Motor neuron (in vitro differentiated cells): ENCODE data around the gene GRIN3A. TPM values are rescaled to one million over a fixed set of nuclear protein-coding genes. Genes with fewer than 3 reads are reported as not detected.
A peak's percentile ranks its signal among the peaks of the same experiment; 100 is the strongest.

ENCODE experiments used
- ATAC-seq, 8 experiments: fragments of 200-7000 bp; cut with Tn5 transposase; replicated peaks in 6 of 8; 2 replicates each; pipeline ENCODE4 v1.8.0; 2021; ENCODE audit warnings: mild to moderate bottlenecking in 8 of 8, moderate library complexity in 8 of 8
- H3K27ac ChIP-seq, 2 donors: fragments of 250-450 bp; sonication (Bioruptor Pico); 2 replicates each; pipeline ENCODE4 v1.9.0; 2021; ENCODE audit warnings: antibody characterized with exemption in 2 of 2, mild to moderate bottlenecking in 2 of 2, moderate library complexity in 1 of 2
- H3K4me1 ChIP-seq, 2 donors: fragments of 250-450 bp; sonication (Bioruptor Pico); replicated peaks in 1 of 2; 2 replicates each; pipeline ENCODE4 v1.6.1; 2021; ENCODE audit warnings: antibody characterized with exemption in 2 of 2, mild to moderate bottlenecking in 2 of 2, moderate library complexity in 1 of 2
- H3K4me3 ChIP-seq, 5 donors: fragments of 250-450 bp; sonication (Bioruptor Pico); 2 replicates each; pipeline ENCODE4 v1.9.0; 2021; ENCODE audit warnings: antibody characterized with exemption in 5 of 5, mild to moderate bottlenecking in 5 of 5, moderate library complexity in 4 of 5
- WGBS, 10 experiments: fragments of 450-650 bp; shearing (Covaris generic); methylation state at CpG; one replicate each; pipeline ENCODE4 v1.0.0; 2022; 5-methylcytosine and 5-hydroxymethylcytosine counted together
- in situ Hi-C, 9 experiments: fragments of 400-800 bp; cut with MboI; loops; one replicate each; pipeline ENCODE4 v1.15.0; 2021; ENCODE audit warnings: low sequenced_read_pairs in 9 of 9, low pct_unique_long_range_greater_than_20kb in 2 of 9; ENCODE audit not compliant: unreplicated experiment in 9 of 9
- total RNA-seq, 8 experiments: library from RNA; unstranded; fragments of 300-600 nt; gene quantifications; 2 replicates each; pipeline versions ENCODE4 v1.2.3 to v1.2.4, GENCODE V29; 2022

Gene GRIN3A
- total RNA-seq, 8 experiments from 2014 or later: 0.36 to 7.3 (median 1.00) TPM

DNA sequence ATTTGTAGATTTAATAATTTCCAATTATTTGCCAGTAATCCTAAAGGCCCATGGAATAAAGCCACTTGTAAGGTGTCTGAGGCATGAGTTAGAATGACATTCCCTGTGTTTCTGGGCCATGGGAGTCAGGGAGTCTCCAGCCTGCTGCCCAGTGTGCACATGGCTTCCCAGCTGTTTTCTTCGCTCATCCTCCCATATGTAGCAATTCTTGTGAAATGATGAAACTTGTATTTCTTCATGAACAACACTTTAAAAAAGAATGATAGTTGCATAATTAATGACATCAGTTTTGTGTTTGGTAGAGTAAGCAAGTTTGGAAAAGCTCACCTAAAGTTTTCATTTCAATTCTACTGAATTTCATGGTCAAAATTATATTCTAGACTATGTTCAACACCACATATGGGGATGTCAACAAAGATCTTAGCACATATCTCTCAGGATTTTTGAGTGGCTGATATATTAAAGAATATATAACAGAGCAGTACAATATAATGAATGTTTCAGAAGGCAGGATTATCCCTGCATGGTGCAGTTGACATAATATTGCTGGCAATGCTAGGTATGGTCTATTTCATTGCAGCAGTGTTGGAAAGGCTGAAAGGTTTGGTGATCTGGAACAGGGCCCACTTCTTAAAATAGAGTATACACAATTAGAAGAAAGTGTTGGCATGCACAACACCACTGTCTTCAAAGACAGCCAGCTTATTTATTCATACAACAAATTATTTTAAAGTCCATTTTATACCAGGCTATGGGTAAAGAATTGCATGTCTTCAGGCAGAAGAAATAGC is 44.7 kb downstream of the GRIN3A start:
- in situ Hi-C loops: no loop called here
- Histone ChIP-seq H3K4me3 (no peak overlapping the region), H3K27ac (no peak overlapping the region), H3K4me1 (no peaks in the 10 kb centered on the region)
- ATAC-seq: no peak
- WGBS, 10 experiments: 0 to 100% (median 63%) methylated on average over 1 of the region's 1 CpG; no CpG with 5 or more reads in 3 of the 10 experiments

DNA sequence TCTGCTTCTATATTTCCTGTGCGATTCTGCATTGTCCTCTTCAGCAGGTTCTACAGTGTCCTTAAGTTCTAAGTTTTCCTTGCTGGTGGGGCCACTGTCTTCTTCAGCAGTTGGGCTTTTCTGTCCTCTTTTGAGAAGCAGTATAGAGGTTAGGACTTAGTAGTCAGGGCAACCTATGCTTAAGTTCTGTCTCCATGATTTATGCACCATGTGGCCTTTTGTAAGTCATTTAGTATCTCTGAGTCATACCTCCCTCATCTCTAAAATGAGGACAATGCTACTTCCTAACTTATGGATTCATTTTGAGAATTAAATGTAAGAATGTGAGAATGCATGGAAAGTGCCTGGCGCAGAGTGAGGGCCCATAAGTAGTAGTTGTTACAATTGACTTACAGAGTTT is 46.8 kb downstream of the GRIN3A start:
- in situ Hi-C loops: no loop called here
- peak in 4 of 8 experiments; percentile 22 to 94 (median 62) for ATAC-seq
- 67 to 100% (median 100%) methylated on average over 1 to 2 of the region's 2 CpGs; no CpG with 5 or more reads in 1 of the 10 experiments for WGBS, 10 experiments
- Histone ChIP-seq H3K27ac (no peak overlapping the region), H3K4me3 (no peak overlapping the region), H3K4me1 (no peaks in the 10 kb centered on the region)

DNA sequence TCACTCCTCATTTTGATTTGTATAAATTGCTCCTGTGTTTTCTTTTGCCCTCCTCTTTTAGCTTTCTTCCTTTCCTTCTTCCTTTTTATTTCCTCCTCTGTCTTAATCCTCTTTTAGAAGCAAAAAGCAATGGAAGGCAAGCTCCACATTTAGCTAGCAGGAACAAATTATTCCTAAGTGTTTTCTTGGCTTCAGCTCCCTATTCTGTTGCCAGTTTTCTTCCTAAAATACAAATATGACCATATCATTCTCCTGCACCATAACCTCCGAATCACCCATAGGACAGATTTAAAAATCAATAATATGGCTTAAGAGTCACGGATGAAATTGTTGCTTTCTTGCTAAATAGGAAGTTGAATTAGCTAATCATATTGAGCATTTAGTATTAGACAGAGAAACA is 49.4 kb downstream of the GRIN3A start:
- 0 to 83% (median 45%) methylated on average over 1 to 2 of the region's 2 CpGs; no CpG with 5 or more reads in 1 of the 10 experiments for WGBS, 10 experiments
- Histone ChIP-seq H3K4me1 (no peaks in the 10 kb centered on the region), H3K4me3 (no peak overlapping the region), H3K27ac (no peak overlapping the region)
- in situ Hi-C loops: no loop called here
- ATAC-seq: no peak

DNA sequence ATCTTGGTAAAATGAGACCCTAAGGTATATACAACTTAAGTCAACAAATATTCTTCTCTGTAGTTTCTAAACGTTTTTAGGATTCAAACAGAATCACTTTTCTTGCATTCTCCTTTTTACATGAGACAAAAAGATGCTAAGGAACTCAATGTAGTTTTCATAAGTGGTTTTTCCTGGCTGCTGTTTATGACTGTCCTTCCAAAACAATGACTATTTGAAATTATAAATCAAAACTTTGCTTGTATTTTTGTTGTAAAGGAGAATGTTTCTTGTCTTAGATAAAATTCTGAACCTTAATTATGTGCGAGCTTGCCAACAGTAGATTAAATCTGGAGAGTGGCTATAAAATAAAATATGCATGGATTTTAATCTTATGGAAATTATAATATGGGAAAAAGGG is 53.8 kb downstream of the GRIN3A start:
- Histone ChIP-seq H3K27ac (no peak overlapping the region), H3K4me1 (peaks cover 0 to 13% of the 10 kb centered on the region in 2 donors), H3K4me3 (no peak overlapping the region)
- WGBS, 10 experiments: 13 to 90% (median 52%) methylated on average over 1 to 2 of the region's 2 CpGs
- in situ Hi-C loops: no loop called here
- no peak for ATAC-seq

DNA sequence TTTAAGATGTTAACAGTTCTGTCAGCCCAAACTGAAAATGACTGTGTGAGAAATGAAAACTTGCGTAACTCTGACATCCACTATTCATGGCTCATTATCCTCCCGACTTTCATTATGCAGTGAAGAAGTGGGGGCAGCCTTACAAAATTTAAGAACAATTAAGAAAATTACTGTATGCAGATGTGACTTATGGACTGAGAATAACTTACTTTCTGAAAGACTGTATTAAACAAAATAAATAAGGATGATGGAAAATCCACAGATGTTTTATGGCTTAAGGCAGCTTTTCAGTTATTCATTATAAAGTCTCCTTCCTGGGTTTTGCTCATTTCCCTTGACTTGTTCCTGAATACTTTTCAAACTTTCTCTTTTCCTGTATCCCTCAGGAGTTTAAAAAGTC is 55.2 kb downstream of the GRIN3A start:
- Histone ChIP-seq H3K27ac (no peak overlapping the region), H3K4me1 (peaks cover 0 to 16% of the 10 kb centered on the region in 2 donors), H3K4me3 (no peak overlapping the region)
- in situ Hi-C loops: no loop called here
- 20 to 100% (median 88%) methylated on average over 1 to 2 of the region's 2 CpGs; no CpG with 5 or more reads in 1 of the 10 experiments for WGBS, 10 experiments
- peak in 1 of 8 experiments; percentile 27 for ATAC-seq

DNA sequence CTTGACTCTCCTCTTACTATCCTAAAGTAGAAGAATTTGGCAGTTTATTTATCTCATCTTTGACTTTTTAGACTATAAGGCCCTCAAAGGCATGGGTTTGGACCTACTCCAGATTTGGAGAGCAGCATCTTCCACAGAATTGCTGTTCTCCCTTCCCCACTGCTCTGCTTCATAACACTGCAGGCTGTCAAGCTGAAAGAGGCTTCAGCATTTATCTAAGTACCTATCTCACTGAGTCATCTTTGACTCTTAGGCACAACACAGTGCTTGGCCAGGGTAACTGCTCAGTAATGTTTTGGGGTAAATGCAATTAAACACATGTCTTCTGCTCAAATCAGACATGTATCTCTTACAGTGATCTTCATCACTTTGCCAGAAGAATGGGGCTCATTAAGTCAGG is 60.6 kb downstream of the GRIN3A start:
- Histone ChIP-seq H3K4me1 (peaks cover 0 to 23% of the 10 kb centered on the region in 2 donors), H3K4me3 (no peak overlapping the region), H3K27ac (no peak overlapping the region)
- in situ Hi-C loops: no loop called here
- ATAC-seq: peak in 2 of 8 experiments; percentile 37 to 41

DNA sequence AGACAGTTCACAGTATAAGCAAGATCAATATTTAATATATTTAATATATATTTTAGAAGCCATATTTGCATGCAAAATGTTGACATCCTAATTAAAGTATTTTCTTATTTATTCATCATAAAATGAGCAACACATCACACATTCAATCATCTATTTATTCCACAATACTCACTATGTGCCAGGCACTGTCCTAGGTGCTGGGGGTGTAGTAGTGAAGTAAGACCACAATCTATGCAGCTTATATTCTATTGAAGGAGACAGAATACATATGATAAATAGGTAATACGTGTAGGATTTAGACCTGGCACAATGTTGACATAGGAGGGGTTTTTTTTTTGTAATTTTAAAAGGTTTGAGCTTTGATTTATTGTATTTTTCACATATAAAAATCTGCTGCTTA is 63.1 kb downstream of the GRIN3A start:
- H3K4me3 ChIP-seq: no peak overlapping the region
- H3K4me1 ChIP-seq: peaks cover 0 to 32% of the 10 kb centered on the region in 2 donors
- 0 to 100% (median 35%) methylated on average over 1 of the region's 1 CpG; no CpG with 5 or more reads in 4 of the 10 experiments for WGBS, 10 experiments
- in situ Hi-C loops: no loop called here
- no peak for ATAC-seq
- H3K27ac ChIP-seq: no peak overlapping the region

DNA sequence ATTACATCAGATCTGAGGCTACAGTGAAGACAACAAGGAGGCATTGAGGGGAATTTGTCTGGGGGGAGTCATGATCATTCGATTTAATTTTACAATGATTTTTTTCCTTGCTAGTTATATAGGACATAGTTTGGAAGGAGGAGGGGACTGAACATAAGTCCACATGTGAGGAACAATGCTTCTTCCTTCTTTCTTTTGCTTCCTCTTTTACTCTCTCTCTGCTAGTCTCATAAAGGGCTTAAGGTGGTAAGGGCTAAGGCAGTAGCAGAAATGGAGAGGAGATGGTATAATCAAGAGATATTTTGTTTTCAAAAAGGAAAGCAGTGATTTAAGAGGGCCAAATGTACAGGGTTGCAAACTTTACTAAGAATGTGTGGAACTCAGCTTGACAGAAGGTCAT is 64.3 kb downstream of the GRIN3A start:
- WGBS, 10 experiments: 0 to 100% (median 33%) methylated on average over 1 of the region's 1 CpG; no CpG with 5 or more reads in 2 of the 10 experiments
- no peak overlapping the region for H3K4me3 ChIP-seq
- no peak for ATAC-seq
- peaks cover 0 to 30% of the 10 kb centered on the region in 2 donors for H3K4me1 ChIP-seq
- H3K27ac ChIP-seq: no peak overlapping the region
- in situ Hi-C loops: no loop called here

DNA sequence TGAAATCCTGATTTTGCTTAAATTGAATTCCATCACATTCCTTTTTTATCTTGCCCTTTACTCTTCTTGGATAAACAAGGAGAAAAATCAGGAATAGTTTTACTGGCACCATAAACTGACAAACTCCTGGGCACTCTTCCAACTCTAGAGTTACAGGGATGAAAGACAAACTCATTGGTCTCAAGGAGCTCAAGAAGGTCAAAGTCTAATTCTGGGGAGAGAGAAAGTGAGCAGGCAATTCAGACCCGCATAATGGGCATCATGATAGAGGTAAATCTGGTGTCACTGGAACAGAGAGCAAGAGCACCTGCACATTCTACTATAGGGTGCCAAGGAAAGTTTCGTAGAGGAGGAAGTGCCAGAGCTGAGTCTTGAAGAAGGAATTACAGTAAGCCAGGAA is 64.8 kb downstream of the GRIN3A start:
- in situ Hi-C loops: no loop called here
- Histone ChIP-seq H3K4me1 (peaks cover 2 to 31% of the 10 kb centered on the region in 2 donors), H3K4me3 (no peak overlapping the region), H3K27ac (no peak overlapping the region)
- no peak for ATAC-seq
- WGBS, 10 experiments: 0 to 100% (median 80%) methylated on average over 1 to 2 of the region's 2 CpGs; no CpG with 5 or more reads in 1 of the 10 experiments

DNA sequence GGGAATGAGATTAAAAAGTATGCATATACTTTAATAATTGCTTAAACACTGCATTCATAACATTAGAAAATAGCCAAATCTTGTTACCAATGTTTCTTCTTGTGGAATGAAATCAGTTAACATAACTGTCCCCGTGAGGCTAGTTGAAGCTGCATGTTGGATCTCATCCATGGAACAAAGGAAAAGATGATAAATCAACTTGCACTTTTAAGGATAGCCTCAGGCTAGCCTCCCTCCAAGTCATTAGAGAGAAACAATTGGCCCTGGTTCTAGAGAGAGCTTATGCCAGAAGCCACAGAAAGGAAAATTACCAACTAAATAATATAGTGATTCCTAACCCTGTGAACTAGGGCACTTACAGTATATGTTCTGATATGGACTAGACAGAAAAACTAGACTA is 66.9 kb downstream of the GRIN3A start:
- H3K4me3 ChIP-seq: no peak overlapping the region
- peak in 6 of 8 experiments; percentile 6 to 65 (median 45) for ATAC-seq
- peaks cover 6 to 40% of the 10 kb centered on the region in 2 donors for H3K4me1 ChIP-seq
- WGBS, 10 experiments: 0 to 63% (median 15%) methylated on average over 1 of the region's 1 CpG; no CpG with 5 or more reads in 3 of the 10 experiments
- H3K27ac ChIP-seq: no peak overlapping the region
- in situ Hi-C loops: no loop called here

DNA sequence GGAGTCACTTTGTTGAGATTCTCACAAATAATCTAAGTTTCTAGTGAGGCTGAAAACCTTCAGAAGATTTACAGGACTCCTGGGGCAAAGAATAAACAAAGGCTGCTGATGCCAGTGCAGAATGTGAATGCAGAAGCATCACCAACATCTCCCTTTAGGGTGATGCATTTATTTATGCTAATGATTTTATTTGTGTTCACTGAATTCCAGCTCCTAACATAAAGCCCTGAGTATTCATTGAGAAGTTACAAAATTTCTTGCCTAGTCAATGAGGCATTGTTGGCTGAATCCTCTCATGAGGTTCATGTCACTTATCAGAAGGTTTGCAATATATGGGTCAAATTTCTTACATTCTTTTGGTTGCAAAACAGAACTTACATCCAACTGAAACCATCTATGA is 70.0 kb downstream of the GRIN3A start:
- Histone ChIP-seq H3K4me3 (no peak overlapping the region), H3K4me1 (peaks cover 6 to 46% of the 10 kb centered on the region in 2 donors), H3K27ac (no peak overlapping the region)
- in situ Hi-C loops: no loop called here
- peak in 1 of 8 experiments; percentile 59 for ATAC-seq

DNA sequence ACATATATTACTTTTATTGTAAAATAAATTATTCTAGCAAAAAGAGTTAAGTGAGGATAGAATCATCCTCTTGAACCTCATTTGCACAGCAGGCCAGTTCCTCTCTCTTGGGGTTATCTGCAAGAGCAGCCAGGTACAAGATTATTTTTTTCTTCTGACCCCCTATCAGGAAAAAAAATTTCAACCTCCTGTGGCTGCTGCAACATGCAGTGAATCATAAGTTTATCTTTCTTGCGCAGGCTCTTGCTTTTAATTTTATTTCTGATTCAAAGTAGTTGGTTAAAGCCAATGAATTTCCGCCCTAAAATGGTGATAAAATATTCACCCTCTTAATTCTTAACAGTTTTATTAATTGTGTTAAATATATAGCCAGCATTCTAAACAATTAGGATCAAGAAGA is 74.0 kb downstream of the GRIN3A start:
- in situ Hi-C loops: no loop called here
- Histone ChIP-seq H3K4me3 (no peak overlapping the region), H3K27ac (no peak overlapping the region), H3K4me1 (peaks cover 6 to 34% of the 10 kb centered on the region in 2 donors)
- ATAC-seq: no peak
- WGBS, 10 experiments: 22 to 100% (median 50%) methylated on average over 1 to 2 of the region's 2 CpGs; no CpG with 5 or more reads in 1 of the 10 experiments

DNA sequence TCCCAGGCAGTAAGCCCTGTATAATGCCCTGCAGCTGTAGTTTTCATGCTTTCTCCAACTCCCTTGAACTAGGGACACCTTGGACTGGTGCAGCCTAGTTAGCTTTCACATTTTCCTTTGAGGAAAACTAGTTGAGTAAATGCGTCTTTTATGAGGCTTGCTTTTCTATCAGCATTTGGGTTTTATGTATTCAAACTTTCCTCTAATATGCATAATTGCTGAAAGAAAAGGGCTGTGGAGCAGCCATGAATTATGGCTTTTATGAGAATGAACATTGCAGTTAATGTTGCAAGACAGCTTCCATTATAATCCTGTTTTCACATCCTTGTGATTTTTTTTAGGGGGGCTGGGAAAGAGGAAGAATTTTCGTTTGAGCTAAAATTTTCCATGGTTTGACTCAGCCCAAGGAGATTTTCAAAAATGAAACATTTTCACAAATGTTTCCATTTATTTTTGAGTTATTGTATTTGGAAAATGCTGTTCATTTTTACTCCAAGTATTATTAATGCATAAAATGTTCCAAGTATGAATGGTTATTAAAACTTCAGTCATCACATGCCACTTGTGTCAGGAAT is 85.8 kb downstream of the GRIN3A start:
- no peak overlapping the region for H3K4me3 ChIP-seq
- H3K27ac ChIP-seq: no peak overlapping the region
- in situ Hi-C loops: no loop called here
- 0 to 100% (median 42%) methylated on average over 1 to 2 of the region's 2 CpGs for WGBS, 10 experiments
- peak in 2 of 8 experiments; percentile 37 to 46 for ATAC-seq
- H3K4me1 ChIP-seq: peaks cover 0 to 43% of the 10 kb centered on the region in 2 donors
